ENCODE measurements around the gene MRM2. TPM values are rescaled to one million over a fixed set of nuclear protein-coding genes. Genes with fewer than 3 reads are reported as not detected.

MRM2 gene
- polyA plus RNA-seq (ENCODE audit: insufficient read length in 10 of 10), result 10 to 100 TPM; 19.8 to 27.4 (median 23.4) TPM
- long read RNA-seq, donor 1, partial matches to known transcripts, result 15 of 24 reads
- long read RNA-seq, donor 1, other reads (novel, unspliced or antisense), result 7 of 24 reads
- long read RNA-seq, donor 2, partial matches to known transcripts, result 0 of 3 reads
- long read RNA-seq, donor 2, other reads (novel, unspliced or antisense), result 0 of 3 reads
- long read RNA-seq, donor 3, result 0 reads
- long read RNA-seq, donor 4, partial matches to known transcripts, result 0 of 5 reads
- long read RNA-seq, donor 4, other reads (novel, unspliced or antisense), result 0 of 5 reads
- long read RNA-seq, donor 5, partial matches to known transcripts, result 0 of 5 reads
- long read RNA-seq, donor 5, other reads (novel, unspliced or antisense), result 0 of 5 reads
- long read RNA-seq, donor 6, partial matches to known transcripts, result 17 of 27 reads
- long read RNA-seq, donor 6, other reads (novel, unspliced or antisense), result 8 of 27 reads
- long read RNA-seq, donor 7, partial matches to known transcripts, result 0 of 5 reads
- long read RNA-seq, donor 7, other reads (novel, unspliced or antisense), result 0 of 5 reads
- long read RNA-seq, donor 8, partial matches to known transcripts, result 15 of 27 reads
- long read RNA-seq, donor 8, other reads (novel, unspliced or antisense), result 10 of 27 reads
- long read RNA-seq, donor 9, partial matches to known transcripts, result 0 of 1 reads
- long read RNA-seq, donor 9, other reads (novel, unspliced or antisense), result 0 of 1 reads

- peak; percentile 70 to 92 (median 87) for DNase-seq
Observed at GRCh38 chr7:2241580-2242540, at the start of gene MRM2, which contains the start of gene NUDT1. Gene MRM2 (minus strand): TSS chr7:2242205. CDS start chr7:2242169, 36 bp downstream. Gene NUDT1 (plus strand): TSS chr7:2242226. CDS start chr7:2244575, 2,349 bp downstream.

- DNase-seq, result no peak
Observed at GRCh38 chr7:2290877-2291276, 48.9 kb upstream of the MRM2 start.

GRCh38 chr7:2289621-2290020, 47.6 kb upstream of the MRM2 start:
- DNase-seq, result no peak

GRCh38 chr7:2289111-2289586, 47.1 kb upstream of the MRM2 start:
- DNase-seq, result peak; percentile 84 to 96 (median 91)

GRCh38 chr7:2288503-2288902, 46.5 kb upstream of the MRM2 start:
- DNase-seq, result no peak

GRCh38 chr7:2287745-2288144, 45.7 kb upstream of the MRM2 start:
- DNase-seq, result no peak

GRCh38 chr7:2283074-2283473, 41.1 kb upstream of the MRM2 start:
- no peak for DNase-seq

GRCh38 chr7:2282185-2282751, 40.3 kb upstream of the MRM2 start:
- no peak for DNase-seq

GRCh38 chr7:2281541-2281940, 39.5 kb upstream of the MRM2 start:
- peak; percentile 63 to 92 (median 86) for DNase-seq

- DNase-seq, result no peak
Observed at GRCh38 chr7:2280424-2280823, 38.4 kb upstream of the MRM2 start.

GRCh38 chr7:2279896-2280295, 37.9 kb upstream of the MRM2 start:
- DNase-seq, result peak; percentile 80 to 92 (median 80)

- DNase-seq, result no peak
Observed at GRCh38 chr7:2278026-2278425, 36.0 kb upstream of the MRM2 start.

- no peak for DNase-seq
Observed at GRCh38 chr7:2276107-2276506, 34.1 kb upstream of the MRM2 start.

GRCh38 chr7:2275101-2275500, 33.1 kb upstream of the MRM2 start:
- no peak for DNase-seq

GRCh38 chr7:2274666-2275065, 32.7 kb upstream of the MRM2 start:
- no peak for DNase-seq

GRCh38 chr7:2273866-2274265, 31.9 kb upstream of the MRM2 start:
- DNase-seq, result no peak

GRCh38 chr7:2272031-2272430, 30.0 kb upstream of the MRM2 start:
- no peak for DNase-seq

- no peak for DNase-seq
Observed at GRCh38 chr7:2271273-2272026, 29.4 kb upstream of the MRM2 start.

- DNase-seq, result no peak
Observed at GRCh38 chr7:2270495-2270894, 28.5 kb upstream of the MRM2 start.

- DNase-seq, result no peak
Observed at GRCh38 chr7:2269991-2270460, 28.0 kb upstream of the MRM2 start.

Data from muscle of back (tissue), 13 donors.